GM10266 (cell line): ENCODE results near the gene LBHD1.

Experiments
- DNase-seq: peaks from one replicate; pipeline ENCODE4 v3.0.0; 2012; ENCODE audit errors: extremely low spot score
- TF ChIP-seq, protein P1 (sequence below): IDR thresholded peaks from 2 replicates; pipeline ENCODE4 v1.5.1; 2012; ENCODE audit warnings: mild to moderate bottlenecking, low read depth; ENCODE audit not compliant: control insufficient read depth, insufficient read depth; ENCODE audit errors: missing control alignments

Gene LBHD1

DNA sequence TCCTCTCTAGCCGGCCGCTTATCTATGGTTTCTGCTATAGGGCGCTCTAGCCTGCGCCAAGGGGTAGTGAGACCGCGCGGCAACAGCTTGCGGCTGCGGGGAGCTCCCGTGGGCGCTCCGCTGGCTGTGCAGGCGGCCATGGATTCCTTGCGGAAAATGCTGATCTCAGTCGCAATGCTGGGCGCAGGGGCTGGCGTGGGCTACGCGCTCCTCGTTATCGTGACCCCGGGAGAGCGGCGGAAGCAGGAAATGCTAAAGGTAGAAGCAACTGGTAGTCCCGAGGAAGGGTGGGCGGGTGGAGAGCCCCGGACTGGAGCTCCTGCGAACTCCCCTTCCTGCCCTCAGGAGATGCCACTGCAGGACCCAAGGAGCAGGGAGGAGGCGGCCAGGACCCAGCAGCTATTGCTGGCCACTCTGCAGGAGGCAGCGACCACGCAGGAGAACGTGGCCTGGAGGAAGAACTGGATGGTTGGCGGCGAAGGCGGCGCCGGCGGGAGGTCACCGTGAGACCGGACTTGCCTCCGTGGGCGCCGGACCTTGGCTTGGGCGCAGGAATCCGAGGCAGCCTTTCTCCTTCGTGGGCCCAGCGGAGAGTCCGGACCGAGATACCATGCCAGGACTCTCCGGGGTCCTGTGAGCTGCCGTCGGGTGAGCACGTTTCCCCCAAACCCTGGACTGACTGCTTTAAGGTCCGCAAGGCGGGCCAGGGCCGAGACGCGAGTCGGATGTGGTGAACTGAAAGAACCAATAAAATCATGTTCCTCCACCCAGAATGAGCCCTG is at the start of gene LBHD1, which contains the start of gene UQCC3:
TSS of gene LBHD1 (minus strand) at position 660 of the 782 bp plus-strand sequence. CDS start 2,236 bp downstream, outside the sequence.
TSS of gene UQCC3 (plus strand) at position 66 of the 782 bp plus-strand sequence. CDS start at position 139, 73 bp downstream.
- DNase-seq, result peak; percentile 84
- TF ChIP-seq, protein P1, sequence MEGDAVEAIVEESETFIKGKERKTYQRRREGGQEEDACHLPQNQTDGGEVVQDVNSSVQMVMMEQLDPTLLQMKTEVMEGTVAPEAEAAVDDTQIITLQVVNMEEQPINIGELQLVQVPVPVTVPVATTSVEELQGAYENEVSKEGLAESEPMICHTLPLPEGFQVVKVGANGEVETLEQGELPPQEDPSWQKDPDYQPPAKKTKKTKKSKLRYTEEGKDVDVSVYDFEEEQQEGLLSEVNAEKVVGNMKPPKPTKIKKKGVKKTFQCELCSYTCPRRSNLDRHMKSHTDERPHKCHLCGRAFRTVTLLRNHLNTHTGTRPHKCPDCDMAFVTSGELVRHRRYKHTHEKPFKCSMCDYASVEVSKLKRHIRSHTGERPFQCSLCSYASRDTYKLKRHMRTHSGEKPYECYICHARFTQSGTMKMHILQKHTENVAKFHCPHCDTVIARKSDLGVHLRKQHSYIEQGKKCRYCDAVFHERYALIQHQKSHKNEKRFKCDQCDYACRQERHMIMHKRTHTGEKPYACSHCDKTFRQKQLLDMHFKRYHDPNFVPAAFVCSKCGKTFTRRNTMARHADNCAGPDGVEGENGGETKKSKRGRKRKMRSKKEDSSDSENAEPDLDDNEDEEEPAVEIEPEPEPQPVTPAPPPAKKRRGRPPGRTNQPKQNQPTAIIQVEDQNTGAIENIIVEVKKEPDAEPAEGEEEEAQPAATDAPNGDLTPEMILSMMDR, result no peak

DNA sequence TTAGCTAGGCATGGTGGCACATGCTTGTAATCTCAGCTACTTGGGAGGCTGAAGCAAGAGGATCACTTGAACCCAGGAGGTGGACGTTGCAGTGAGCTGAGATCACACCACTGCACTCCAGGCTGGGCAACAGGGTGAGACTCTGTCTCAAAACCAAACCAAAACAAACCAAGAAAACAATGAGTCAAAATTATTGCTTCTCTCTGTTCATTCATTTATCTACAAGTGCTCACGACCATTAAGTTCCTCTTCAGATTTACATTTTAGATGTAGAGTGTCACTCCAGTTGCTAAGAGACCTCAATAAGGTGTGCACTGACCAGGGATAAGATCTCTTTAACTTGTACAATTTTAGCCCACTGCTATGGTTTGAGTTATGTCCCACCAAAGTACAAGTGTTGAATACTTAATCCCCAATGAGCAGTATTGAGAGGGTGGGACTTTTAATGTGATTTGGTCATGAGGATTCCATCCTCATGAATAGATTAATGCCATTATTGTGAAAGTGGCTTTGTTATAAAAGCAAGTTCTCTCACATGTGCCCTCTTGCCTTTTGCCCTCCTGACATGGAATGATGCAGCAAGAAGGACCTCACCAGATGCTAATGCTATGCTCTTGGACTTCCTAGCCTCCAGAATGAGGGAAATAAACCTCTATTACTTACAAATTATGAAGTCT is 47.4 kb upstream of the LBHD1 start:
- DNase-seq, result no peak
- TF ChIP-seq, protein P1, result no peak

DNA sequence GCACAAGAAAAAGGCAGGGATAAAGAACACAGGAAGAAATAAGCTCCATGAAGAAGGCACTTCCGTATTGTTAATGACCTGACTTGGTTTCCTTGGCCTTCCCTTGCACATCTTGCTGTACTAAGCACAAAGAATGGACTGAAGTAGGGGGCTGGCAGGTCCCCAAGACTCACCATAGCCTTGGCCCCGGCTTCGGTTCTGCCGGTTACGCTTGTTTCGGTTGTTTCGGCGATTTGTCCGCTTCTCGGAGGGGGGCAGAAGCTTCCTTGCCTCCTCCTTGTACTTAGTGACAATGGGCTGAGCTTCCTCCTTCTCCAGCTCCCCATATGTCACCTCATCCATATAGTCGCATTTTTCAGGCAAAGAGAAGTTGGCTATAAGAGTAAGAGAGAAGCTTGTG is 44.7 kb upstream of the LBHD1 start:
- TF ChIP-seq, protein P1, result no peak
- no peak for DNase-seq

DNA sequence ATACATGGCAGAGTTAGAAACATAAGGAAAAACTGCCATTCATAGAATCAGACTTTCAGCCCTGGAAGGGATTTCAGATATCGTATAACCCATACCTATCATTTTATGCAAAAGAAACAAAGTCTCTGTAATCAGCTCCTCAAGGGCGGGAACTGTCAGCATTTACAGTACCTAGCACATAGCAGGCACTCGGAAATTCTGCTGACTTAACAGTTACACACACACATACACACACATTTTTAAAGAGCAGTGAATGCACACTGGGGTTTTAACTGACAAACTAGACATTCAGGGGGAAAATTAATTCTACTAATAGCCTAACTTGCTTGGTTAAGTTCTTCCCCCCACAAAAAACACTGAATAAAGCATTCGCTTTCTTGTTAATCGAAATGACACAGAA is 44.1 kb upstream of the LBHD1 start:
- TF ChIP-seq, protein P1, result no peak
- no peak for DNase-seq

DNA sequence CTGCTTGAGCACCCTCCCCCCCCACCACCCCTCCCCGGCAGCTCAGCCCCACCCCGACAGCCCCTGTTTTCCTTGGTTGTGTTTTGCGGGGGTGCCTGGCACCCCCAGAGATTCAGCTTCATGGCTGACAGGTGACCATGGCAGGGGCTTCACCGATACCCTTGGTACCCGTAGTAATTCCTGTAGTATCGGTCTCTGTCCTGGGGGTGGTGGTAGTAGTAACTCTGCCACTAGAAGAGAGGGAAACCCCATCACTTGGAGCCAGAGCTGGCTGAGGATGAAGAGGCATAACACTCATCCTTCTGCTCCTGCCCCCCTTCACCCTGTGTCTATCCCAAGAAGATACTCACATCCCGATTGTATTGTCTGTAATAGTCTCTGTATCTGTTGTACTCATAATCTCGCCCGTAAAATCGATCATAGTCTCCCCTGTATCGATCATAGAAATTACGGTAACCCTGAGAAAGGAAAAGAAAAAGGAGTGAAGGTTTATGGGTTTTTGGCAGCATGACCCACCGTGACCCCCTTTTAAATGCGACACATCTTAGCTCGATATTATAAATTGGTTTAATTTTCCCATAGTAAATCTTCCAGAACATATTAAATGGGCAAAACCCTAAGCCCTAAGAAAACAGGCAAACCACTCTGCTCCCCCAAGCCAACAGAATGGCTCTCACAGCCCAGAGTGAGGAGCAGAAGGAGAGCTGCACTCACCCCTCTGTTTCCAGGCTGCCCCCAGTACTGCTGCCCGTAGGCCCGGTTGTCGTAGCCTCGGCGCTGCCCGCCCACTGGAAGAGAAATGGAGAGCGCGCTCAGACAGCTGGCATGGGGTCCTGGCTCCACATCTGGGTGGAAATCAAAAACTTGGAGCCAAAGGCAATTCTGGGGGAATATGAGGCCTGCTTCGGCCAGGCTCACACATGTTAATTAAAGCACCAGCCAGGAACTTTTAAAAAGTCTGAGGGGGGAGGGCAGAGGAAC is 43.4 kb upstream of the LBHD1 start:
- TF ChIP-seq, protein P1, result no peak
- DNase-seq, result no peak

DNA sequence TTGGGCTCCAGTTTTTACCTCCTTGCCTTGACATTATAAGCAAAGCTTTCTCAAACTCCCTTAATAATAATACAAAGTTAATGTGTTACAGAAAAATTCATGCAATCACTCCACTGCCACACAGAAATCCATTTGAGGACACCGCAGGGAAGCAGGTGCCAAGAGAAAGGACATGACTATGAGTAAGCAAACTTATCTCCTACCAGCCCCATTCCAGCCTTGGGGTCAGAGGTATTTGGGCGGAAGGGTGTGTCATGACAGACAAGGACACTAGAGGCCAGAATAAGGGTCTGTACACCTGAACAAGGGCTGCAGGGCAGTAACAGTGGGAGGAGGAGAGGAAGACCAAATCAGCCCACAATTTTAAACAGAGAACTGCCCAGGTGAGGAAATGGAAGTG is 41.3 kb upstream of the LBHD1 start:
- TF ChIP-seq, protein P1, result no peak
- no peak for DNase-seq
